ENCODE measurements around the gene RNF187. TPM values are rescaled to one million over a fixed set of nuclear protein-coding genes. Genes with fewer than 3 reads are reported as not detected.

The RNF187 gene
- total RNA-seq, 2 experiments from 2014 or later = 257 to 478 TPM

DNA sequence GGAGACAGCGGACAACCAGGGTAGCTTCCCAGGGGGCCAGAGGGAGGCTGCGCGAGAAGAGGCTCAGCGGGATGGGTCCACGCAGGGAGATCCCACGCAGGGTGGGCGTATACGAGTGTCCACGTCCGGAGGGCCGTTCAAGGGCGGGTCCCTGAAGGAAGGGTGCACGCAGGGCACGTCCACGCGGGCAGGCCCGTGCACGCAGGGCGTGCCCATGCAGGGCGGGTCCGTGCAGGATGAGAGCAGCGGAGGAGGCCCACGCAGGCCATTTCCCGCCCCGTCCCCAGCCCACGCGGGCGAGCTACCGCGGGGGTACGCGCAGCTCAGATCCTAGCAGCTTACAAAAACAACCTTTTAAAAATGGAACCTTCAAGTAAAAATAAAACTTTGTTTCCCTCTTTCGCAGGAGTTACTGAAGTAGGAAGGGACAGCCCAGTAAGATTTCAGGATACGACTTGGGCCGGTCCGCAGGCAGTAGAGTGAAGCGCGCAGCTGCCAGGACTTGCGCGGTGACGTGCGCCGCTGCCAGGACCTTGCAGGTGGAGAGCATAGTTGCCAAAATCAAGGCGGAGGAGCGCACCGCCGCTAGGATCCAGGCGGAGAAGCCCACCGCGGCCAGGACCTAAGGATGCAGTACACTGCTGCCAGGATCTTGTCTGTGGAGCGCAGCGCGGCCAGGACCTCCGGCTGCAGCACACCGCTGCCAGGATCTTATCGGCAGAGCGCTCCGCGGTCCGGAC lies 416 bp upstream of the RNF187 start:
- Histone ChIP-seq H4K20me1 (ENCODE audit: insufficient read depth, low read length) (no peaks in the 10 kb centered on the region), H3K9me2 (ENCODE audit: insufficient read depth, low read length) (no peaks in the 10 kb centered on the region), H3K79me2 (ENCODE audit: insufficient read depth, low read depth, low read length) (peaks cover 46% of the 10 kb centered on the region; the same call in 1 of the 2 replicates), H3K4me2 (ENCODE audit: low read length) (peak overlapping the region; percentile 90), H3K4me3 (ENCODE audit: low read depth, low read length, poor library complexity, severe bottlenecking) (peak overlapping the region; percentile 97), H3K27ac (ENCODE audit: low read depth, low read length, poor library complexity, severe bottlenecking) (peak overlapping the region; percentile 92), H3K36me3 (ENCODE audit: insufficient read depth, low read length) (peaks cover 37% of the 10 kb centered on the region), H3K9me3 (ENCODE audit: low read length) (no peaks in the 10 kb centered on the region), H3K4me1 (ENCODE audit: insufficient read depth, low read length, poor library complexity, severe bottlenecking) (peaks cover 41% of the 10 kb centered on the region), H2AFZ (ENCODE audit: low read length) (peak overlapping the region; percentile 61; the same call in 1 of the 2 replicates)
- DNase-seq (ENCODE audit: low spot score) = peak; percentile 94
- BruUV-seq (replicated peaks) = TSS peak; percentile 90
- intact Hi-C loops (cut with micrococcal nuclease; ENCODE audit: unreplicated experiment) = loop anchor here (1.0 to 5.0 kb wide), 3 partner anchors 22 to 856 kb away; partner anchors contain the start of genes ARF1 and CCSAP
- POLR2A ChIA-PET = interaction anchor here (0.7 to 1.8 kb wide), 8 partner anchors 8 to 80 kb away, joined by 3 to 28 read pairs (median 6); partner anchors contain the start of gene TRIM11
- TF ChIP-seq EZH2phosphoT487 (IDR thresholded peaks at IDR 0.05; ENCODE audit: borderline replicate concordance, low read depth, low read length) = no peak
- no peak for TF ChIP-seq CTCF (conservative IDR thresholded peaks at IDR 0.05; ENCODE audit: low read length)
- CTCF ChIA-PET (ENCODE audit: unreplicated experiment) = interaction anchor here (1.0 to 1.3 kb wide), 2 partner anchors 14 kb away, joined by 4 to 5 read pairs; no protein-coding TSS in a partner anchor

DNA sequence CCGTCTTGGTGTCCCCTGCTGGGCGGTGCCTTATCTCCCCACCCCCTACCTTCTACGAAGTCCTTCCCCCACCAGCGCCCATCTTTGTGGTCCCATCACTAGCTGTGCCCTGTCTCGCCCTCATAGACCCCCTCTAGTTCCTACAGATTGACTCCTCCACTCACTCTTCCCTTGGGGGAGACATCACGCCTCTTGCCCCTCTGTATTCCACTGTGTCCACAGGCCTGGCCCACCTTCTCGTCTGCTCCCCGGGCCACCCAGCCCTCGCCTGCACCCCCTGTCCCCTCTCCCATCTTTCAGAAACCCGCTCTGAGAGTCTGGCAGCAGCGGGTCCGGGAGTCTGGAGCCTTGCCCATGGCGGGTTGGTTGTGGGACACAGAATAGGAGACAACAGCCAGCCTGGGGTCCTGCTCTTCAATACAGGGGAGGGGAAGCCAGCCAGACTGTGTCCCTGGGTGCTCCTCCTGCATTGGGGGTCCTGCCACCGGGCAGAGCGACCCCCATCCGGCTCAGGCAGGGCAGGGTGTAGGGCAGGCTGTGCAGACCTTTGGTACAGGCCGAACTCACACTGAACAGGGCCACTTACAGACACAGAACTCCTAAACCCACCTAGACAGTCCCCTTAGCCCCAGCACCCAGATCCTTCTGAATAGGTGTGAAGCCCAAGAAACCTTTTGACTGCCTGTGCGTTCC lies 1.1 kb downstream of the RNF187 start:
- peak overlapping the region; percentile 100 for H3K4me2 ChIP-seq (ENCODE audit: low read length)
- no peak overlapping the region for H2AFZ ChIP-seq (ENCODE audit: low read length)
- DNase-seq (ENCODE audit: low spot score) = peak; percentile 76
- no peaks in the 10 kb centered on the region for H3K9me3 ChIP-seq (ENCODE audit: low read length)
- H3K9me2 ChIP-seq (ENCODE audit: insufficient read depth, low read length) = no peaks in the 10 kb centered on the region
- TF ChIP-seq CTCF (conservative IDR thresholded peaks at IDR 0.05; ENCODE audit: low read length) = no peak
- no peak for TF ChIP-seq EZH2phosphoT487 (IDR thresholded peaks at IDR 0.05; ENCODE audit: borderline replicate concordance, low read depth, low read length)
- no peaks in the 10 kb centered on the region for H4K20me1 ChIP-seq (ENCODE audit: insufficient read depth, low read length)
- peaks cover 51% of the 10 kb centered on the region; the same call in 1 of the 2 replicates for H3K79me2 ChIP-seq (ENCODE audit: insufficient read depth, low read depth, low read length)
- POLR2A ChIA-PET = interaction anchor here (0.7 to 3.7 kb wide), 5 partner anchors 10 to 30 kb away, joined by 3 to 74 read pairs (median 24); a partner anchor contains a TSS
- peaks cover 41% of the 10 kb centered on the region for H3K4me1 ChIP-seq (ENCODE audit: insufficient read depth, low read length, poor library complexity, severe bottlenecking)
- H3K4me3 ChIP-seq (ENCODE audit: low read depth, low read length, poor library complexity, severe bottlenecking) = peak overlapping the region; percentile 97
- intact Hi-C loops (cut with micrococcal nuclease; ENCODE audit: unreplicated experiment) = loop anchor here (5.0 kb wide), 1 partner anchor 854 kb away; the partner anchor contains the start of gene CCSAP
- H3K27ac ChIP-seq (ENCODE audit: low read depth, low read length, poor library complexity, severe bottlenecking) = peak overlapping the region; percentile 92
- BruUV-seq (replicated peaks) = no TSS peak
- peaks cover 52% of the 10 kb centered on the region for H3K36me3 ChIP-seq (ENCODE audit: insufficient read depth, low read length)
- CTCF ChIA-PET (ENCODE audit: unreplicated experiment) = interaction anchor here (0.6 kb wide), 2 partner anchors 13 to 411 kb away, joined by 3 to 33 read pairs; no protein-coding TSS in a partner anchor
